Gastrocnemius medialis (tissue), 4 donors: ENCODE data around the gene CTCFL. TPM values are rescaled to one million over a fixed set of nuclear protein-coding genes. Genes with fewer than 3 reads are reported as not detected.

Experiments used
- ATAC-seq, 2 donors: fragments of 150-250 bp; one replicate each; pipeline ENCODE4 v1.9.1; 2016
- DNase-seq, 2 donors: peaks; one replicate each; pipeline ENCODE4 v3.0.0-alpha.2; 2019
- H3K27ac ChIP-seq, 4 donors: fragments of 200-600 bp; sonication (generic); 1 replicate in 1 of 4; 2 replicates in 3 of 4; pipeline ENCODE4 v1.5.1; 2016 to 2018; ENCODE audit warnings: mild to moderate bottlenecking in 2 of 4, moderate library complexity in 1 of 4
- H3K27me3 ChIP-seq, 3 donors: fragments of 200-600 bp; sonication (generic) in 2 of 3; 1 replicate in 1 of 3; 2 replicates in 2 of 3; pipeline versions ENCODE4 v1.5.1 to v1.6.0; 2016 to 2019; ENCODE audit warnings: mild to moderate bottlenecking in 1 of 3, moderate library complexity in 1 of 3
- H3K36me3 ChIP-seq, 2 donors: fragments of 200-600 bp; sonication (generic) in 1 of 2; one replicate each; pipeline ENCODE4 v1.5.1; 2017 to 2018
- H3K4me1 ChIP-seq, 2 donors: fragments of 200-600 bp; sonication (generic) in 1 of 2; one replicate each; pipeline ENCODE4 v1.5.1; 2016 to 2017; ENCODE audit warnings: mild to moderate bottlenecking in 2 of 2
- H3K4me3 ChIP-seq, 4 donors: fragments of 200-600 bp; sonication (generic) in 3 of 4; 1 replicate in 1 of 4; 2 replicates in 3 of 4; pipeline ENCODE4 v1.5.1; 2016 to 2019; ENCODE audit warnings: mild to moderate bottlenecking in 2 of 4
- H3K9me3 ChIP-seq, 3 donors: fragments of 200-600 bp; sonication (generic) in 2 of 3; 1 replicate in 1 of 3; 2 replicates in 2 of 3; pipeline ENCODE4 v1.5.1; 2016 to 2019
- CTCF ChIP-seq, 5 experiments: fragments of 450-650 bp in 3 of 5; fragments of 200-600 bp in 2 of 5; sonication (generic) in 2 of 5; IDR thresholded peaks in 4 of 5; conservative IDR thresholded peaks in 1 of 5; 1 replicate in 4 of 5; 2 replicates in 1 of 5; pipeline ENCODE4 v1.5.1; 2016 to 2019; ENCODE audit warnings: antibody characterized with exemption in 5 of 5, mild to moderate bottlenecking in 3 of 5, moderate library complexity in 3 of 5
- POLR2A ChIP-seq, 2 donors: fragments of 450-650 bp; IDR thresholded peaks; one replicate each; pipeline ENCODE4 v1.6.1; 2017; ENCODE audit warnings: antibody characterized with exemption in 2 of 2, mild to moderate bottlenecking in 2 of 2, moderate library complexity in 2 of 2
- in situ Hi-C, 4 donors: fragments of 200-750 bp; cut with MboI; loops; one replicate each; pipeline versions ENCODE4 v1.15.0 to v1.8.0; 2017; ENCODE audit warnings: low sequenced_read_pairs in 4 of 4
- intact Hi-C: fragments of 100-400 bp; cut with DNase I; formaldehyde crosslinking; loops from one replicate; pipeline ENCODE4 v1.15.1; 2023; ENCODE audit warnings: low total_unique reads
- total RNA-seq, 4 donors: library from RNA; depleted of rRNA; stranded (reverse); fragments of >200 nt; gene quantifications; one replicate each; pipeline versions ENCODE4 v1.1.0 to v1.2.3, GENCODE V29; 2016

Gene CTCFL
- total RNA-seq, 4 donors from 2014 or later = not detected

GRCh38 chr20:57564180-57564802, 39.4 kb upstream of the CTCFL start:
- in situ Hi-C loops = no loop called here
- Histone ChIP-seq H3K27ac (no peak overlapping the region), H3K27me3 (peaks cover 2 to 7% (median 5%) of the 10 kb centered on the region in 3 donors), H3K4me3 (no peak overlapping the region), H3K9me3 (no peaks in the 10 kb centered on the region), H3K36me3 (no peaks in the 10 kb centered on the region), H3K4me1 (no peaks in the 10 kb centered on the region)
- intact Hi-C loops = no loop called here
- ATAC-seq (no peak), DNase-seq (no peak)
- TF ChIP-seq POLR2A (IDR thresholded peaks at IDR 0.05) (no peak), CTCF (IDR thresholded peaks at IDR 0.05 in 4 of 5, conservative IDR thresholded peaks at IDR 0.05 in 1 of 5) (no peak)

GRCh38 chr20:57563522-57563921, 38.6 kb upstream of the CTCFL start:
- no peak for DNase-seq
- Histone ChIP-seq H3K4me1 (no peaks in the 10 kb centered on the region), H3K4me3 (no peak overlapping the region), H3K27me3 (peaks cover 5 to 8% (median 7%) of the 10 kb centered on the region in 3 donors), H3K27ac (no peak overlapping the region), H3K9me3 (no peaks in the 10 kb centered on the region), H3K36me3 (no peaks in the 10 kb centered on the region)
- no peak for TF ChIP-seq CTCF (IDR thresholded peaks at IDR 0.05 in 4 of 5, conservative IDR thresholded peaks at IDR 0.05 in 1 of 5)
- TF ChIP-seq POLR2A (IDR thresholded peaks at IDR 0.05) = no peak
- ATAC-seq = no peak
- in situ Hi-C loops = no loop called here
- intact Hi-C loops = no loop called here

- TF ChIP-seq POLR2A (IDR thresholded peaks at IDR 0.05) (no peak), CTCF (IDR thresholded peaks at IDR 0.05 in 4 of 5, conservative IDR thresholded peaks at IDR 0.05 in 1 of 5) (no peak)
- H3K9me3 ChIP-seq = no peaks in the 10 kb centered on the region
- no peak overlapping the region for H3K4me3 ChIP-seq
- DNase-seq (no peak), ATAC-seq (no peak)
- peaks cover 2 to 8% (median 5%) of the 10 kb centered on the region in 3 donors for H3K27me3 ChIP-seq
- intact Hi-C loops = no loop called here
- H3K27ac ChIP-seq = no peak overlapping the region
- H3K36me3 ChIP-seq = no peaks in the 10 kb centered on the region
- H3K4me1 ChIP-seq = no peaks in the 10 kb centered on the region
- in situ Hi-C loops = no loop called here
These were observed 37.9 kb upstream of the CTCFL start for GRCh38 chr20:57562541-57563465.

- peaks cover 0 to 8% (median 2%) of the 10 kb centered on the region in 3 donors for H3K27me3 ChIP-seq
- no peak overlapping the region for H3K4me3 ChIP-seq
- intact Hi-C loops (no loop called here), in situ Hi-C loops (no loop called here)
- no peaks in the 10 kb centered on the region for H3K36me3 ChIP-seq
- TF ChIP-seq CTCF (IDR thresholded peaks at IDR 0.05 in 4 of 5, conservative IDR thresholded peaks at IDR 0.05 in 1 of 5) = no peak
- TF ChIP-seq POLR2A (IDR thresholded peaks at IDR 0.05) = no peak
- ATAC-seq (no peak), DNase-seq (no peak)
- no peaks in the 10 kb centered on the region for H3K9me3 ChIP-seq
- no peaks in the 10 kb centered on the region for H3K4me1 ChIP-seq
- no peak overlapping the region for H3K27ac ChIP-seq
These were observed 36.7 kb upstream of the CTCFL start for GRCh38 chr20:57561356-57562279.
